OCI-LY3 (cell line): ENCODE measurements around the gene GREM2.

Experiments
- H2AFZ ChIP-seq: fragments of 200-600, 300-600 bp; shearing (Covaris generic); 2 replicates; pipeline ENCODE4 v1.6.0; 2014; ENCODE audit warnings: antibody characterized with exemption, low read depth, low read length
- H3K27ac ChIP-seq: fragments of 200-600, 300-600 bp; sonication (generic); 2 replicates; pipeline ENCODE4 v1.5.1; 2014; ENCODE audit warnings: mild to moderate bottlenecking, low read length, moderate library complexity, mixed read lengths
- H3K27me3 ChIP-seq: fragments of 200-600, 300-600 bp; sonication (generic); 2 replicates; pipeline ENCODE4 v1.6.1; 2014; ENCODE audit warnings: low read depth, low read length, mixed read lengths
- H3K36me3 ChIP-seq: fragments of 200-600, 300-600 bp; sonication (generic); replicated peaks from 2 replicates; pipeline ENCODE3; 2014; ENCODE audit warnings: low read depth, low read length, mixed read lengths
- H3K4me1 ChIP-seq: fragments of 300-600, 200-600 bp; sonication (generic); 2 replicates; pipeline ENCODE4 v1.6.1; 2014; ENCODE audit warnings: low read length, mixed read lengths
- H3K4me2 ChIP-seq: fragments of 200-600, 300-600 bp; sonication (generic); 2 replicates; pipeline ENCODE4 v1.6.1; 2014; ENCODE audit warnings: low read length, mixed read lengths
- H3K4me3 ChIP-seq: fragments of 300-600, 200-600 bp; sonication (generic); 2 replicates; pipeline ENCODE4 v1.5.1; 2014; ENCODE audit warnings: antibody characterized with exemption, mild to moderate bottlenecking, low read length, moderate library complexity
- H3K79me2 ChIP-seq: fragments of 300-600, 200-600 bp; shearing (Covaris generic); 2 replicates; pipeline ENCODE4 v1.6.1; 2014; ENCODE audit warnings: mild to moderate bottlenecking, low read length, mixed read lengths
- H3K9ac ChIP-seq: fragments of 300-600, 200-600 bp; shearing (Covaris generic); 2 replicates; pipeline ENCODE4 v1.6.0; 2014; ENCODE audit warnings: mild to moderate bottlenecking, low read length, moderate library complexity
- H3K9me3 ChIP-seq: fragments of 200-600, 300-600 bp; shearing (Covaris generic); 2 replicates; pipeline ENCODE4 v1.6.1; 2014; ENCODE audit warnings: low read length, mixed read lengths; ENCODE audit not compliant: insufficient read depth
- H4K20me1 ChIP-seq: fragments of 200-600, 300-600 bp; sonication (generic); 2 replicates; pipeline ENCODE4 v1.6.1; 2016; ENCODE audit warnings: low read length, mixed read lengths; ENCODE audit not compliant: insufficient read depth
- CTCF ChIP-seq: fragments of 200-600, 300-600 bp; sonication (generic); IDR thresholded peaks from 2 replicates; pipeline ENCODE4 v1.5.1; 2014; ENCODE audit warnings: antibody characterized with exemption, low read length, low read depth
- EZH2phosphoT487 ChIP-seq: fragments of 200-600 bp; shearing (Covaris generic); IDR thresholded peaks from 2 replicates; pipeline ENCODE4 v1.6.1; 2018; ENCODE audit warnings: antibody characterized with exemption, mixed run types, low read depth

Gene GREM2

DNA sequence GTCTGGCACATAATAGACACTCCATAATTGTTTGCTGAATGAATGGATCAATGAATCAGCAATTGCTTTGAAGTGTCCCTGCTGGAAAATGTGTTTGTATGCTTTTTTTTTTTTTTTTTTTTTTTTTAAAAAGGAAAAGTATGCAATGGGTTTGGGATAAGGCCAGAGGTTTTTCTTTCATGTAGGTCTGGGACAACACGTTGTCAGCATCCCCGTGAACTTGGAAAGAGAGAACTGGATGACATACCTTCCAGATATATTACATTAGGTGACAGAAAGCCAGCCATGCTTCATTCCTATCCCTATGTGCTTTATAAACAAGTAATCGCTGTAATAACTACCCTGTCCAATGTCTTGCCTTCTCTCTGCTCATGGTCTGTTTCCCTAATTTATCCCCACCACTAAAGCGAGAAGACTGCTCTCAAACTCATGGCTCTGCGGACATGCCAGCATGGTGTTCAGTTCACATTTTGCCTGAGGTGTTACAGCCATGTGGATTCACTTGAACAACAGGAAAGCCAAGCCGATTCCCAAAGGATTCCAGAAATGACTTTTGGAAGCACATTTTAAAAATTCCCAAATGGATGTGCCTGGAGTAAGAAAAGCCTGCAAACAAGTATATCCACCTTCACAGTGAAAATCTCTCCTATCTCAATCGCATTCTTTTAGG lies 34.8 kb upstream of the GREM2 start:
- Histone ChIP-seq H3K4me3 (no peak overlapping the region), H3K9me3 (no peaks in the 10 kb centered on the region), H3K79me2 (no peaks in the 10 kb centered on the region), H2AFZ (no peak overlapping the region), H3K27ac (no peak overlapping the region), H3K36me3 (no peaks in the 10 kb centered on the region), H3K27me3 (no peaks in the 10 kb centered on the region), H3K4me2 (no peak overlapping the region), H3K9ac (no peak overlapping the region), H4K20me1 (no peaks in the 10 kb centered on the region), H3K4me1 (peaks cover 4% of the 10 kb centered on the region; the same call in 1 of the 2 replicates)
- TF ChIP-seq CTCF (no peak), EZH2phosphoT487 (no peak)

DNA sequence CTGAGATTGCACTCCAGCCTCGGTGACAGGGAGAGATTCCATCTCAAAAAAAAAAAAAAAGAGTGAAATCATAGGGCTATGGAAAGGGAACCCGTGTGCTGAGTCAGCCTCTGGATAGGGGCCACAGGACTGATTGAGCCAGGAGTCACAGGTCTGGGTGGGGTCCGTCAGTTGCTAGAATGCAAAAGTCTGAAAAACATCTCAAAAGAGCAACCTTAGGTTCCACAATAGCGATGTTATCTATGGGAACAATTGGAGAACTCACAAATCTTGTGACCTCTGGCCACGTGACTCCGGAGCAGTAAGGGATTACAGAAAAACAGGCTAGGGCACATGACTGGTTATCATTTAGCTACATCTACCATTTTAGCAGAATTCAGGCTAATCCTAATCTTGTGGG lies 32.8 kb upstream of the GREM2 start:
- TF ChIP-seq CTCF (no peak), EZH2phosphoT487 (no peak)
- H3K4me1 ChIP-seq: peaks cover 6% of the 10 kb centered on the region; the same call in 1 of the 2 replicates
- no peaks in the 10 kb centered on the region for H3K27me3 ChIP-seq
- no peaks in the 10 kb centered on the region for H3K79me2 ChIP-seq
- H3K36me3 ChIP-seq: no peaks in the 10 kb centered on the region
- H2AFZ ChIP-seq: no peak overlapping the region
- H3K4me3 ChIP-seq: no peak overlapping the region
- H3K27ac ChIP-seq: no peak overlapping the region
- no peak overlapping the region for H3K4me2 ChIP-seq
- H3K9me3 ChIP-seq: no peaks in the 10 kb centered on the region
- H4K20me1 ChIP-seq: no peaks in the 10 kb centered on the region
- H3K9ac ChIP-seq: no peak overlapping the region

DNA sequence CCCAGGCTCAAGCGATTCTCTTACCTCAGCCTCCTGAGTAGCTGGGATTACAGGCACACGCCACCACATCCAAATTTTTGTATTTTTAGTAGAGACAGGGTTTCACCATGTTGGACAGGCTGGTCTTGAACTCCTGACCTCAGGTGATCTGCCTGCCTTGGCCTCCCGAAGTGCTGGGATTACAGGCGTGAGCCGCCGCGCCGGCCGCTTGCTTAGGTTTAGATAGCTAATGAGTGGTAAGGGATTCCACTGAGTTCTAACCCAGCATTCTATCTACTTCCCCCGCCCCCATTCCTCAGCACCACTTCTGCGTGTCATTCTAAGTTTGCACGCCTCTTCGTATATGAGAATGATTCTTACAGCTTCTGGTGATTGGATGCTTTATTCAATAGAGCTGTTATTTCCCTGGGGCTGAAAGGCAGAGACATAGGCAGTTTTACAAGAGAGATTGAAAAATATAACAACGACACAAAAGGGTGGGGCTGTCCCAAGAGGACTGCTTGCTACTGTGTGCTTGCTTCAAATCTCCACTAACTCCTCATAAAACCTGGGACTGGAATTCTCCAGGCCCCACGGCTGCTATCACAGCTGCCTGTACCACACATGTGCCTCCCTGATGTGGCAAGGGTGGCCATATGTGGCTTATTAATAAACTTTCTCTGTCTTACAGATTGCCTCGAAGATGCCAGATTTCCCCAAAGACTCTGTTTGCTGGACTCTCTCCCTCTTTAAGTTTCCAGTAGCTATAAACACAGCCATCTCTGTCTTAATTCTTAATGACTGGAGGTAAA lies 23.7 kb upstream of the GREM2 start:
- H3K4me1 ChIP-seq: no peaks in the 10 kb centered on the region
- no peak overlapping the region for H3K4me2 ChIP-seq
- H3K9ac ChIP-seq: no peak overlapping the region
- no peaks in the 10 kb centered on the region for H3K27me3 ChIP-seq
- H3K79me2 ChIP-seq: no peaks in the 10 kb centered on the region
- no peaks in the 10 kb centered on the region for H3K9me3 ChIP-seq
- no peak overlapping the region for H3K4me3 ChIP-seq
- no peak overlapping the region for H2AFZ ChIP-seq
- no peak for TF ChIP-seq EZH2phosphoT487
- TF ChIP-seq CTCF: no peak
- no peaks in the 10 kb centered on the region for H4K20me1 ChIP-seq
- H3K36me3 ChIP-seq: no peaks in the 10 kb centered on the region
- no peak overlapping the region for H3K27ac ChIP-seq

GRCh38 chr1:240630409-240630808 lies 18.5 kb upstream of the GREM2 start:
- no peak overlapping the region for H3K27ac ChIP-seq

More at GRCh38 chr1:240630409-240630808, 18.5 kb upstream of the GREM2 start:
- H3K9me3 ChIP-seq: no peaks in the 10 kb centered on the region
- H3K9ac ChIP-seq: no peak overlapping the region
- H3K79me2 ChIP-seq: no peaks in the 10 kb centered on the region
- H3K4me3 ChIP-seq: no peak overlapping the region
- H3K36me3 ChIP-seq: no peaks in the 10 kb centered on the region
- no peak overlapping the region for H3K4me2 ChIP-seq
- H2AFZ ChIP-seq: no peak overlapping the region
- no peaks in the 10 kb centered on the region for H3K27me3 ChIP-seq
- TF ChIP-seq CTCF (no peak), EZH2phosphoT487 (no peak)
- no peaks in the 10 kb centered on the region for H4K20me1 ChIP-seq
- no peaks in the 10 kb centered on the region for H3K4me1 ChIP-seq
